ENCODE results near the gene RBPMS2.

GRCh38 chr15:64748251-64748650, 27.1 kb downstream of the RBPMS2 start:
- no peak for TF ChIP-seq POLR2AphosphoS5 (IDR thresholded peaks at IDR 0.05; ENCODE audit: borderline replicate concordance, low read depth, low read length)
- TF ChIP-seq EZH2 (IDR thresholded peaks at IDR 0.05): no peak
